ENCODE data around the gene FAM107B.
A peak's percentile ranks its signal among the peaks of the same experiment; 100 is the strongest.

The FAM107B gene

DNA sequence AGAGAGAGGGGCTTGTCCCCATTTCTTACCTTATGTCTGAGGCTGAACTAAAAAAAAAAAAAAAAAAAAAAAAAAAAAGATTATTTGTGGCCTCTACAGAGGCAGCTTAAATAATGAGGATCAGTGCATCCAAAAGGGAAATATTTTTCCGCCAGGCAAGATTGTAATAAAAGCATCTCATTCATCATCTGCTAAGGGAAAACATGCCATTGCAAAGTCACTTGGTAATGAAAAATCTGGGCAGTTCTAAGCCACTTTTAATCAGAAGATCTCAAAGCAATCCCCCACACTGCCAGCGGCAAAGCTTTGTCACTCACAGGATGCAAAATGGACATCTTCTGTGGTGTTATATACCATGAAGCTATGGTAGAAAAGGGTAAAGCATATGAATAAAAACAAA, 3.8 kb downstream of the FAM107B start:
- H3K4me3 ChIP-seq (ENCODE audit: low read depth, low read length): no peak overlapping the region
- no peak for DNase-seq (ENCODE audit: low read depth)
- TF ChIP-seq, protein P1, sequence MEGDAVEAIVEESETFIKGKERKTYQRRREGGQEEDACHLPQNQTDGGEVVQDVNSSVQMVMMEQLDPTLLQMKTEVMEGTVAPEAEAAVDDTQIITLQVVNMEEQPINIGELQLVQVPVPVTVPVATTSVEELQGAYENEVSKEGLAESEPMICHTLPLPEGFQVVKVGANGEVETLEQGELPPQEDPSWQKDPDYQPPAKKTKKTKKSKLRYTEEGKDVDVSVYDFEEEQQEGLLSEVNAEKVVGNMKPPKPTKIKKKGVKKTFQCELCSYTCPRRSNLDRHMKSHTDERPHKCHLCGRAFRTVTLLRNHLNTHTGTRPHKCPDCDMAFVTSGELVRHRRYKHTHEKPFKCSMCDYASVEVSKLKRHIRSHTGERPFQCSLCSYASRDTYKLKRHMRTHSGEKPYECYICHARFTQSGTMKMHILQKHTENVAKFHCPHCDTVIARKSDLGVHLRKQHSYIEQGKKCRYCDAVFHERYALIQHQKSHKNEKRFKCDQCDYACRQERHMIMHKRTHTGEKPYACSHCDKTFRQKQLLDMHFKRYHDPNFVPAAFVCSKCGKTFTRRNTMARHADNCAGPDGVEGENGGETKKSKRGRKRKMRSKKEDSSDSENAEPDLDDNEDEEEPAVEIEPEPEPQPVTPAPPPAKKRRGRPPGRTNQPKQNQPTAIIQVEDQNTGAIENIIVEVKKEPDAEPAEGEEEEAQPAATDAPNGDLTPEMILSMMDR (IDR thresholded peaks at IDR 0.05; ENCODE audit: control insufficient read depth, extremely low read depth, insufficient read depth): no peak

DNA sequence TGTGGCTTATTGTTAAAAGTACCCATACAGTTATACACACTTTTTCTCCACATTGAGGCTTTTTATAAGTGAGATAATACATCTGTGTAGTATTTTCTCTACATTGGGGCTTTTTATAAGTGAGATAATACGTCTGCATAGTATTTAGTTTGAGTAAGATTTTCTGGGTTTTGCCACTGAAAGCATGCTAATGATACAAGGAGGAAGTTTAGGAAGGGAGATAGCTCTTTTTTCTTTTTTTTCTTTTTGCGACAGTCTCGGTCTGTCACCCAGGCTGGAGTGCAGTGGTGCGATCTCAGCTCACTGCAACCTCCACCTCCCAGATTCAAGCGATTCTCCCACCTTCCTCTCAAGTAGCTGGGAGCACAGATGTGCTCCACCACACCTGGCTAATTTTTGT, 13.3 kb downstream of the FAM107B start:
- no peak overlapping the region for H3K4me3 ChIP-seq (ENCODE audit: low read depth, low read length)
- no peak for DNase-seq (ENCODE audit: low read depth)
- TF ChIP-seq, protein P1 (IDR thresholded peaks at IDR 0.05; ENCODE audit: control insufficient read depth, extremely low read depth, insufficient read depth): no peak

DNA sequence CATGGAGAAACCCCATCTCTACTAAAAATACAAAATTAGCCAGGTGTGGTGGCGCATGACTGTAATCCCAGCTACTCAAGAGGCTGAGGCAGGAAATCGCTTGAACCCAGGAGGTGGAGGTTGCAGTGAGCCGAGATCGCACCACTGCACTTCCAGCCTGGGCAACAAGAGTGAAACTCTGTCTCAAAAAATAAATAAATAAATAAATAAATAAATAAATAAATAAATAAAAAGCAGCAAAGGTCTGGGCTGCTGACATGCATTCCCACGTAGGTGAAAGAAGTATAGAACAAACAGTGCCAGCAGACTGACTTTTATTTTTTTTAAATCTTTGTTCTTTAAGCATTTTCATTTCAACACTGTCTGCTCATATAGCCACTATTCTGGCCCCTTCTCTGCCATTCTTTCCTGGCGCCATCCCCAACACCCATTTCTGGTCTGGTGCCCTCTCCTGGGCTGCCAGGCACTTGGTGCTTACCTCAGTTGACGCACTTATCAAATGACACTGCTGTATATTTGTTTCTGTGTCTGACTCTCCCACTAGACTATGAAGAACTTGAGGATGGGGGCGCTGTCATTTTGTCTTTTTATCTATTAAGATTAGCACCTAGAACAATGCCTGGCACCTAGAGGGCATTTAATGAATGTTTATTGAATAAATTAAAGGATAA, 15.6 kb downstream of the FAM107B start:
- TF ChIP-seq, protein P1 (IDR thresholded peaks at IDR 0.05; ENCODE audit: control insufficient read depth, extremely low read depth, insufficient read depth): peak; percentile 54
- DNase-seq (ENCODE audit: low read depth): no peak
- no peak overlapping the region for H3K4me3 ChIP-seq (ENCODE audit: low read depth, low read length)

DNA sequence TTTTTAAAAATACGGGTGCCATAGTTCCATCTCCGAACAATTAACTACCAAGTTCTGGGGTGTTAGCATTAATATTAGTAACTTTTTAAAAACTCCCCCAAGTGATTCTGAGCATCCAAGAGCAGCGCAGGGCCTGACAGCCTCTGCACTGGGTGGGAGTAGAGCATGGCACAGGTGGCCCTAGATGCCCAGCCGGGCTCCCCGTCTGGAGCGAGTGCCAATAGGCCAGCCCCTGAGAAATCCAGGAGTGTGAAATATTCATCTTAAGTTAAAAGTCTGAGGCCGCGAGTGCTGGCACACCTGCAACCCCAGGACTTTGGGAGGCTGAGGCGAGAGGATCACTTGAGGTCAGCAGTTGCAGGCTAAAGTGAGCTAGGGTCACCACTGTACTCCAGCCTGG, 16.2 kb downstream of the FAM107B start:
- DNase-seq (ENCODE audit: low read depth): no peak
- no peak overlapping the region for H3K4me3 ChIP-seq (ENCODE audit: low read depth, low read length)
- TF ChIP-seq, protein P1 (IDR thresholded peaks at IDR 0.05; ENCODE audit: control insufficient read depth, extremely low read depth, insufficient read depth): no peak

DNA sequence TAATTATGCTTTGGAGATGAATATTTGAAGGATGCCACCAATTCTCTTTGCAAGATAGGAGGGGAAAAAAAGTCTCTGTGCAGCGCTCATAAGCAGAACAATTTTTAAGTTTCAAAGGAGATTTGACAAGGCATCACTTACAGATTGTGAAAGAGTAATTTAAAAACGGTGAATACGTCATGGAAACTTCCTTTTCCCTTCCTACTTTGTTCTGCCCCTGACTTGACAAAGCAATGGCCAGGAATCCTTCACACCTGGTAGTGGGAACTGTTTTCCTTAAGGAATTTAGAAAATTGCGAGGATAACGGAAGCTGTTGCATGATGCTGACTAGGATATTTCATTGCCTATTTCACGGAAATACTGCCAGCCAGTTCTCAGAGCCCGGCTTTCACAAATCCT, 16.7 kb downstream of the FAM107B start:
- DNase-seq (ENCODE audit: low read depth): no peak
- TF ChIP-seq, protein P1 (IDR thresholded peaks at IDR 0.05; ENCODE audit: control insufficient read depth, extremely low read depth, insufficient read depth): no peak
- H3K4me3 ChIP-seq (ENCODE audit: low read depth, low read length): no peak overlapping the region

DNA sequence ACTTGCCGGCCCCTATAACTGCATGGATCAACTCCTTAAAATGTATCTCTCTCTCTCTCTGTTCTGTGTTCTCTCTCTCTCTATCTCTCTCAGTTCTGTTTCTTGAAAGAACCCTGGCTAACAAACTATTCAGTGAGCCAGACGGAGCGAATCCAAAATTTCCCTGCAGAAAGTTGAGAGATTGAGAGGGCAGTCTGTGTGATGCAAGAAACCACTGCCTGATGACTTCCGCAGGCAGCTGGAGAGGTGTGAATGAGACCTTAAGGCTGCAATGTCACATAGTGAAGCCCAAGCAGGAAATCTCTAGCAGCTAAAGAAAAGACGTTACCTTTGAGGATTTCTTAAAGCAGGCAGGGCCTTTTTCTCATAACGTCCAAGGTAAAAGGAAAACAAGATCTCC, 17.3 kb downstream of the FAM107B start:
- no peak overlapping the region for H3K4me3 ChIP-seq (ENCODE audit: low read depth, low read length)
- TF ChIP-seq, protein P1 (IDR thresholded peaks at IDR 0.05; ENCODE audit: control insufficient read depth, extremely low read depth, insufficient read depth): no peak
- no peak for DNase-seq (ENCODE audit: low read depth)

DNA sequence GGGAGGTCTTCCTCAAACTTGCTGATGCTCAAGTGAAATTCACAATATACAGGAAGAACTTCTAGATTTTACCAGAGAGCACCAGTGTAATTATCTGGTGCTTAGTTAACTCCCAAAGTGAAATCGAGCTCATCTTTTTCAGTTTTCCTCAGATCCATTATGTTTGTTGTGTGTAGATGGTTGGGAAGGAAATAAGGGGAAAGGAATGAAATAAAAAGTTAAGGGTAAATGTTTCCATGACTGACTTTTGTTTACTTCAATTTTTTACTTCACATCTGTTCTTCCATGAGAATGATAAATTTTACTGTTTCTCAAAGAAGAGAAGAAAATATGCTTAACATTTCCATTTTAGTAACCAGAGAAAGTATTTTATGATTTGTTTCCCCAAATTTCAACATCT, 21.3 kb downstream of the FAM107B start:
- TF ChIP-seq, protein P1 (IDR thresholded peaks at IDR 0.05; ENCODE audit: control insufficient read depth, extremely low read depth, insufficient read depth): no peak
- DNase-seq (ENCODE audit: low read depth): no peak
- no peak overlapping the region for H3K4me3 ChIP-seq (ENCODE audit: low read depth, low read length)

Measured in LNCaP clone FGC (cell line).